Measurements from ENCODE around the gene ZNF532.

DNA sequence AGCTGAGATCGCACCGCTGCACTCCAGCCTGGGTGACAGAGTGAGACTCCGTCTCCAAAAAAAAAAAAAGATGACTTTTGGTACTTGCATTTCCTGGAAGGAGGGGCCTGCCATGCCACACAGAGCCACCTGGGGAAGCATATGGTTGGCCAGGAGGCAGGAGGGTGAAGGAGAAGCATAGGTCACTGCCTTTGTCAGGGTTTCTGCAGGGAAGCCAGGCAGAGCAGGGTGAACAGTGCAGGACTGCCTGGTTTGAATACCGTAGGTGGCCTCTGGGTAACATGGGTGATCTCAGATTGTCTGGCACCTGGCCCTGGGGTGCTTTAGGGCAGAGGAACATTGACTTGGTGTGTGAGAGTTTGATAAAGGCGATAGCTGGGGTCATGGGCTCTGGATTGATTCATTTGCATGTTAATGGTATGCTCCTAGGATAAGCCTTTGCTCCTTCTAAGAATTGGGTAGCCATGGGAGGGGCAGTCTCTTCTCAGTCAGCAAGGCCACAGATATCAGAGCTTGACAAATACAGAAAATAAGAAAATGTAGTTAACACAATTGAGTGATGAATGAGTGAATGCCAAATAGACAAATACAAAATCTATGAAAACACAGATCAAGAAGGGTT, 151.0 kb downstream of the ZNF532 start:
- TF ChIP-seq, protein P1, sequence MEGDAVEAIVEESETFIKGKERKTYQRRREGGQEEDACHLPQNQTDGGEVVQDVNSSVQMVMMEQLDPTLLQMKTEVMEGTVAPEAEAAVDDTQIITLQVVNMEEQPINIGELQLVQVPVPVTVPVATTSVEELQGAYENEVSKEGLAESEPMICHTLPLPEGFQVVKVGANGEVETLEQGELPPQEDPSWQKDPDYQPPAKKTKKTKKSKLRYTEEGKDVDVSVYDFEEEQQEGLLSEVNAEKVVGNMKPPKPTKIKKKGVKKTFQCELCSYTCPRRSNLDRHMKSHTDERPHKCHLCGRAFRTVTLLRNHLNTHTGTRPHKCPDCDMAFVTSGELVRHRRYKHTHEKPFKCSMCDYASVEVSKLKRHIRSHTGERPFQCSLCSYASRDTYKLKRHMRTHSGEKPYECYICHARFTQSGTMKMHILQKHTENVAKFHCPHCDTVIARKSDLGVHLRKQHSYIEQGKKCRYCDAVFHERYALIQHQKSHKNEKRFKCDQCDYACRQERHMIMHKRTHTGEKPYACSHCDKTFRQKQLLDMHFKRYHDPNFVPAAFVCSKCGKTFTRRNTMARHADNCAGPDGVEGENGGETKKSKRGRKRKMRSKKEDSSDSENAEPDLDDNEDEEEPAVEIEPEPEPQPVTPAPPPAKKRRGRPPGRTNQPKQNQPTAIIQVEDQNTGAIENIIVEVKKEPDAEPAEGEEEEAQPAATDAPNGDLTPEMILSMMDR (IDR thresholded peaks at IDR 0.05; ENCODE audit: low read length): no peak
- no peak for TF ChIP-seq EZH2 (IDR thresholded peaks at IDR 0.05; ENCODE audit: borderline replicate concordance, low read length)

All from OCI-LY1 (cell line).